Stimulated activated CD8-positive, alpha-beta memory T cell treated with anti-CD3 and anti-CD28 coated beads, Interleukin-2, amount 100 ng/mL, for 48 hours (primary cell): ENCODE measurements around the gene LGALS7B.
"Not testable (repeated sequence)": the region's sequence is repeated elsewhere in the genome, so short reads cannot be mapped to it uniquely, and the experiment has no call there.

Experiments
- DNase-seq, 2 donors: peaks; one replicate each; pipeline ENCODE4 v3.0.0-alpha.2; 2020; ENCODE audit warnings: low read depth in 2 of 2

Gene LGALS7B

GRCh38 chr19:38821230-38821825 lies 32.3 kb downstream of the LGALS7B start:
- not testable (repeated sequence) for DNase-seq

GRCh38 chr19:38825936-38826335 lies 36.9 kb downstream of the LGALS7B start:
- DNase-seq = not testable (repeated sequence)

GRCh38 chr19:38826856-38827551 lies 38.0 kb downstream of the LGALS7B start:
- no peak for DNase-seq

GRCh38 chr19:38829203-38829602 lies 40.2 kb downstream of the LGALS7B start:
- not testable (repeated sequence) for DNase-seq

- DNase-seq = no peak
Observed at GRCh38 chr19:38830039-38830733, 41.2 kb downstream of the LGALS7B start.

- DNase-seq = no peak
Observed at GRCh38 chr19:38831142-38831605, 42.2 kb downstream of the LGALS7B start.

- DNase-seq = no peak
Observed at GRCh38 chr19:38833092-38833425, 44.1 kb downstream of the LGALS7B start.

GRCh38 chr19:38834104-38834490 lies 45.1 kb downstream of the LGALS7B start:
- no peak for DNase-seq

- no peak for DNase-seq
Observed at GRCh38 chr19:38834590-38834989, 45.6 kb downstream of the LGALS7B start.

- no peak for DNase-seq
Observed at GRCh38 chr19:38836159-38836982, 47.4 kb downstream of the LGALS7B start.

GRCh38 chr19:38836983-38837626 lies 48.1 kb downstream of the LGALS7B start:
- DNase-seq = no peak

- no peak for DNase-seq
Observed at GRCh38 chr19:38837656-38838121, 48.7 kb downstream of the LGALS7B start.

GRCh38 chr19:38838208-38838985 lies 49.4 kb downstream of the LGALS7B start:
- peak in 1 of 2 donors; percentile 56 for DNase-seq

- no peak for DNase-seq
Observed at GRCh38 chr19:38838986-38839761, 50.2 kb downstream of the LGALS7B start.

GRCh38 chr19:38839816-38840582 lies 51.0 kb downstream of the LGALS7B start:
- DNase-seq = no peak

GRCh38 chr19:38840583-38840968 lies 51.6 kb downstream of the LGALS7B start:
- DNase-seq = no peak
